Loucy (cell line): ENCODE measurements around the gene LDLRAD4.

ENCODE experiments used
- CTCF ChIP-seq: fragments of 200-600 bp; sonication (generic); conservative IDR thresholded peaks from 2 replicates; pipeline ENCODE4 v1.5.1; 2014; ENCODE audit warnings: mild to moderate bottlenecking, antibody characterized with exemption, low read length
- EZH2phosphoT487 ChIP-seq: fragments of 200-600 bp; IDR thresholded peaks from 2 replicates; pipeline ENCODE4 v1.6.1; 2018; ENCODE audit warnings: antibody characterized with exemption, mild to moderate bottlenecking, moderate library complexity, borderline replicate concordance

- no peak; the same call in 1 of the 2 replicates for TF ChIP-seq CTCF
- TF ChIP-seq EZH2phosphoT487 = no peak
Observed at GRCh38 chr18:13505780-13506345, 287.3 kb downstream of the LDLRAD4 start.
